HG03378 (cell line): Measurements from ENCODE around the gene RCE1.

Source experiments
- ATAC-seq: cut with Tn5 transposase; IDR thresholded peaks from one replicate; pipeline ENCODE4 v1.9.1; 2021; ENCODE audit warnings: mild to moderate bottlenecking, moderate library complexity; ENCODE audit not compliant: unreplicated experiment

Gene RCE1

DNA sequence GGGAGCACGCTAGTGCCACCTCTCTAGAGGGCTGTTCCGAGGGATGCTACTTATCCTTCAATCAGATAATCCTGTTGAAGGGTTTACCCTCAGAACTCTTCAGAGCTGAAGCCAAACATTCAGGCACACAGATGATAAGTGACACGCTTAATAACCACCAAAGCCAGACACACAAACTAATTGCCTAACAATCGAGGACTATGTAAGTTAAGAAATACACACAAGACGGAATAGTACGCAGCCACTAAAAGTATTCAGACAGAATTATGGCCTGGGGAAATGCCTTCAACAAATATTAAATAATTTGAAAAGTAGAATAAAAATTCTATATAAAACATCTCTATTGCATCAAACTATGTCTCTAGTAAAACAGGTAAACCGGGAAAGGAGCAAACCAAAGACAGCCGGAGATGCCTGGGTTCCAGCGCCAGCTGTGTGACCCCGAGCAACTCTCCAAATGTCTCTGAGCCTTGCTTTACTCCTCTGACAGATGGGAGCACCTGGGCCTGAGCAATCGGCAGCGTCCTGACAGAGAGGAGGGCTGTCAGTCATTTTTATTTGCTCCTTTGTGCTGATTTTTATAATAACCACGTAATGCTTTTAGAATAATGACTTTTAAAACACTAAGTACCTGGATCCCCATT lies 25.0 kb downstream of the RCE1 start:
- ATAC-seq, result no peak

DNA sequence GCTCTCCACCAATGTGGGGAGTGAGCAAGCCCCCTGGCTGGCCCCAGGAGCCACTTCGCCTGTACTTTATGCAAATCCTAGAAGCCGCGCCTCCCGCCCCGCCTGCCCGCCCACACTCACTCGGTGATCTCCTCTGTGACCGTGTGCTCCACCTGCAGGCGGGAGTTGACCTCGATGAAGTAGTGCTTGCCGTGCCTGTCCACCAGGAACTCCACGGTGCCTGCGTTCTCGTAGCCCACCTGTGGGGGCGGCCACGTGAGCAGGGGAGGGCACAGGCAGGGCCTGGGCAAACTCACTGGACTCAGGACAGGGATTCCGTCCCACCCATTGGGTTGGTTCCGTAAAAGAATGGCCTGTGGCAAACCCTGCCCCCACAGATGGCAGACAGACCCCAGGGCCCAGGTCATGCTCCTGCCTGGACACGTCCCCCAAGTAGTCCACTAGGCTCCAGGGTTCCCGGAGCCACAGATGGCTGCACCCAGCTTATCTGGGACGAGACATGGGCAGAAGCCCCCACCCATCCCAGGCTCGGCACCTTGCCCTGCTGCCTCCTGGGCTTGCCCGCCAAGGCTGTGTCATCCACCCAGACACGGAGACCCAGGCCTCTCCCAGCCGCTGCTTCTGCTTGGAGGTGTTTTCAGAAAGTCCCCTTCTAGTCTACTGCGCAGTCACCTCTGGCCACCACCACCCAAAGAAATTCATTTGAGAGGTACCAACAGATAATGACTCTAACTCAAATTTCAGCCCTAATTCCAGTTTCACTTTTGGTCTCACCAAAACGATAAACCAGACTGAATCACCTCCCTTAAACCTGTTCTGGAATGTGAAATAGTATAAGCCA lies 25.7 kb downstream of the RCE1 start:
- no peak for ATAC-seq

DNA sequence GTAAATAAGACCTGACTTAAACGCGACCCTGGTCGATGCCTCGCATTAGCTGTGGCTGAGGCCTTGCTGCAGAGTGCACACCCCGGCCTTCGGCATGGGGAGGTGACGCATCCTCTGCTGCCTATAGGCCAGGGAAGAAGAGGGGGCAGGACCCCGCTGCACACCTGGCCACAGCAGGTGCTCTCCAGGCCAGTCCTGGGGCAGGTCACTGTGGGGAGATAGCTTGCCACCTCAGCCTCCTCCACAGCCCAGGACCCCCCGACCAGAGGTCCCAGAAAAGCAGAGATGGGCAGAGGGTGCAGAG lies 26.3 kb downstream of the RCE1 start:
- ATAC-seq, result no peak

DNA sequence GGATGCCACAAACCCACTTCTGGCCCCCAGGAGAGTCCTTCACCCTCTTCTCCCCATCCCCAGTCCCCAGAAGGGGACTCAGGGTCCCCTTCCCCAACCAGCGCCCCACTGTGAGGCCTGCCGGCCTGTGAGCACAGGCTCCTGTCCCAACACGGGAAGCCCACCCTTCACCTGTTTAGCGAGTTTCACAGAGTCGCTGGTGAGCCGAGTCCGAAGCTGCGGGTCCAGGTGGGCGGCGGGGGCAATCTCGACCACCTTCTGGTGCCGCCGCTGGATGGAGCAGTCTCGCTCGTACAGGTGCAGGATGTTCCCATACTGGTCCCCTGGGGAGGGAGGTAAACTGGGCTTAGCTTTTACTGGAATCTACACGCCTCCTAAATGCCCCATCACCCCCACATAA lies 26.9 kb downstream of the RCE1 start:
- no peak for ATAC-seq

DNA sequence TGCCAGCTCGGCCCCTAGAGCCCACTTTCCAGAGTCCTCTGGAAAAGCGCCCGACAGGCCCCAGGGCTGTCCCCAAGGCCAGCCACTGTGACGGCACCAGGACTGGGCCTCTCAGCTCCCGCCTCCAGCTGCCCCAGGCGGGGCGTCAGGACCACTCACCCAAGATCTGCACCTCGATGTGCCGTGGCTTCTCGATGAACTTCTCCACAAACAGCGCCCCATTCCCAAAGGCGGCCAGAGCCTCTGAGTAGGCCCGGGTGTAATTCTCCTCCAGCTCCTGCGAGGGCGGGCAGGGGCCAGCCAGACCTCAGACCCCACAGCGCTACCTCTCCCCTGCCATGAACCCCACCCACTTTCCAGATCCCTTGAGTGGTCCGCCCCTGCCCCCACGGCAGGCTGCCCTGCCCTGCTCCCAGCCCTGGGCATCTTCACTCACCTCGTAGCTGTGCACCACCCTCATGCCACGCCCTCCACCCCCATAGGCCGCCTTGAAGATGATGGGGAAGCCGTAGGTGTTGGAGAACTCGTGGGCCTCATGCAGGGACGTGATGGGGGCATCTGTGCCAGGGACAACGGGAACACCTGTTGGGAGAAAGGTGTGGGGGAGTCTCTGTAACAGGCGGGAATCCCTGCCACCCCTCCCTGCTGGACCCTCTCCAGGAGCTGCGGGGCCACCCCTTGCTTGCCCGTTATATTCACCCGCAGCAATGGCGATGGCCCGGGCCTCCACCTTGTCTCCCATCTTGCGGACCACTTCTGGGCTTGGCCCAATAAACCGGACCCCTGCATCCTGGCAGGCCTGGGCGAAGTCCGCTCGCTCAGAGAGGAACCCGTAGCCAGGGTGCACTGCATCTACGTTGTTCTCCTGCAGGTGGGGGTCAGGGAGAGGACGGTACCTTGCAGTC lies 27.6 kb downstream of the RCE1 start:
- no peak for ATAC-seq

DNA sequence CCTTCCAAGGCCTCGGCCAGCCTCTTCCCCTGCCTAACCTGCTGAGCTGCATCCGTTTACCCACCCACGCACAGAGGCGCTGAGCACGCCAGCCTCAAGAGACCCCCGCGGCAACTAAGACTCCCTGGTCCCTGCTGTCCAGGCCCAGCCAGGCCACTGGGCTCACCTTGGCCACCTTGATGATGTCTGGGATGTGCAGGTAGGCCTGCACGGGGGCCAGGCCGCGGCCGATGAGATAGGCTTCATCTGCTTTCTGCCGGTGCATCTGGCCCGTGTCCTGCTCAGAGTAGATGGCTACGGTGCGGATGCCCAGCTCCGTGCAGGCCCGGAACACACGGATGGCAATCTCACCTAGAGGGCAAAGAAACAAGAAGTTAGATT lies 28.3 kb downstream of the RCE1 start:
- no peak for ATAC-seq

DNA sequence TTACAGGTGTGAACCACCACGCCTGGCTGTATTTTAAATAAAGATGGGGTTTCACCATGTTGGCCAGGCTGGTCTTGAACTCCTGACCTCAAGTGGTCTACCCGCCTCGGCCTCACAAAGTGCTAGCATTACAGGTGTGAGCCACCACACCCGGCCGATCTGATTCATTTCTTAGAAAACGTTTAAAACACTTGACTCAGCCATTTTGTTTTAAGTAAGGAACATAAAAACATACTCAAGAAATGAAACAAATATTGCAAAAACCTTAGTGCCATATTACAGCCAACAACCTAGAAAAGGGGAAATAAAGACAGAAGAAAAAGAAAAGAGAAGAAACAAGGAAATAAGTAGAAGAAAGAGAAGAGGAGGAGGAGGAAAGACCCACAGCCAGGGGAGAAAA lies 31.0 kb downstream of the RCE1 start:
- ATAC-seq, result no peak

DNA sequence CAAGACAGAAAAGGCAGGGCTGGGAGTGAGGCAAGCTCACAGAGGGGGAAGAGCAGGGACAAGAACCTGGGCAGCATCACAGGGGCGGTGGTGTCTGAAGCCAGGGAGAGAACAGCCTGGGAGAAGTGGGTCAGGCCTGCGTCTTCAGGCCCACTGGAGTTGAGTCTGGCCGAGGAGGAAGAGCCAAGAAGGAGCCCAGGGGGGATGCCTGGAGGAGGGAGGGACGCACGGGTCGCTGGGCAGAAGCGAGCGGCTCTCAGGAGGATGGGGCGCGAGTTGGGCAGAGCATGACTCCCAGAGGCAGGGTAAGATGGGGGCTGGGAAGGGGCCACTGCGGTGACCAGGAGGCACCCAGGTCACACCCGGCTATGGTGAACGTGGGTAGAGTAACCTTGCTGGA lies 32.1 kb downstream of the RCE1 start:
- no peak for ATAC-seq

DNA sequence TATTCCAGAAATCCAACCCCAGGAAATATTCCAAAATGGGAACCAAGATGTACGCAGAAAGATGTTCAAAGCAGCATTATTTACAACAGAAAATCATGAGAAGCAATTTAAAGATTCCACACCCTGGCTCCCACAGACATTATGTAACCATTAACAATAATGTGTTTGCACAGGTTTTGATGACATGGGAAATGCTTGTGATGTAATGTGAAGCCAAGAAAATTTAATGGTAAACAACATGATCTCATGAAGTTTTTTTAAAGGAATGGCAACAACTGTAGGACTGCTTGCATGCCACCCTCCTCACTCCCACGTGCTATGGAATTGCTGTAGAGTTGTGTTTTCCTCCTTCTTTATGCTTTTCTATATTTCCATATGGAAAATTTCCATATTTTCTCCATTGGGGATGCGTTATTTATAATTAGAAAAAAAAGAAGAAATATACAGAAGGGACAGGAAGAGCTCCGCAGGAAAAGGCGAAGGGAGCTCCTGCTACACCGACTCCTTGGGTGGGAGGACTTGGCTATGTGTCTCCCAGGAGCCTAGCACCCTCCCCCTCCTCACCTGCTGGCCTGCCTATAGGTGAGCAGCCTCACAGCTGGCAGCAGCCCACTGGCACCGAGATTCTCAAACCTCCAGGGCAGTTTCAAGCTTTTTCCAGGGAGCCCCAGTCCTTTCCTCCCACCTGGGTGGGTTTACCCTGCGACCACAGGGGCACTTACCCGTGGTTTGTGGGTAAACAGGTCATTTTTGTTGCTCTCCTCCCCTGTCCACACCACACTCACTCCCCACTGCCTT lies 34.5 kb downstream of the RCE1 start:
- no peak for ATAC-seq

DNA sequence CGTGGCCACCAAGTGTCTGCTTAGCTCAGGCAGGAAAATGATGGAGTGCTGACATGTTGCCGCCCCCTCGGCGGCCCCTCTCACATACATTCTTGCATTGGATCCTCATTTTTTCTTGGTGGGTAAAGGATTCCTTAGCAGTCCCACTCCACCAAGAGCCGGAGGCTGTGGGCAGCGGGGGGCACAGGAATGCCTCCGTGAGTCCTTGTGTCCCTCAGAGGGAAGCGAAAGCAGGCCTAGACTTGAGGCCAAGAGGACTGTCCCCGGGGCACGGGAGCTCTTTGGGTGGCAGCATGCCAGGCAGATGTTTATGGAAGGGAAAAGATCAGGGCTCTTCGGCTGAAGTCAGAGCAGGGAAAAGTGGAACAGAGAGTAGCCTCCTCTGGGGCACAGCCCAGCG lies 35.2 kb downstream of the RCE1 start:
- ATAC-seq, result no peak

DNA sequence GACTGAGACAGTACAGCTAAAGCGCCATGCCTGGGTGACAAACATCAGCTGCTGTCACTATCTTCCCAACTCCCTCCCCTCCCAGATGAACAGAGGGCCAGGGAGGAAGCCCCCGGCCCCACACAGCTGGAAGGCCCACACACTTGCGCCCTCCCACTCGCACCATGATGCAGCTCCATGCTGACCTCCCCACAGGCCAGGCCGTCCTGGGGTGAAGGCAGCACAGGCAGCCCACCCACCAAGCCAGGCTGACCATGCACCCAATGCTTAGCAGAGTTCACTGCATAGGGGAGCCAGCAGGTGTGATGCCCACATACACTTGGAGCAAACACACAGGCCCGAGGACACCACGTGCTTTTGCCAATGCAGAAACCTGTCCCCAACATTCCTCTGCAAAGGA lies 35.8 kb downstream of the RCE1 start:
- ATAC-seq, result no peak

DNA sequence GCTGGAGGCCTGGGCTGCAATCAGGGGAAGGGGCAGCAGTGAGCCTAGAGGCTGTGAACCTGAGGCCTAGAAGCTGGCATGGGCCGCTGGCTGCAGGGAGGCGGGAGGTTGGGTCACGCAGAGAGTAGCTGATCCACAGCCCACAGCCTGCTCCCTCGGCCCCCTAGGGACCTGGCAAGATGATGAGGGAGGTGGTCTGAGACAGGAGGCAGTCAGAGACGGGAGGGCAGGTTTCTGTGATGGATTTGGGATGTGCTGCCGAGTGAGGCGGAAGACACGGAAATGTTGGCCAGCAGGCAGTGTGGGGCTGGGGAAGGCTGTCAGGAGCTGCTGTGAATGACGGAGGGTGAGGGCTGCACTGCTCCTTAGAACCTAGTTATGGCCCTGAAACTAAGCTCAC lies 36.3 kb downstream of the RCE1 start:
- ATAC-seq, result no peak

DNA sequence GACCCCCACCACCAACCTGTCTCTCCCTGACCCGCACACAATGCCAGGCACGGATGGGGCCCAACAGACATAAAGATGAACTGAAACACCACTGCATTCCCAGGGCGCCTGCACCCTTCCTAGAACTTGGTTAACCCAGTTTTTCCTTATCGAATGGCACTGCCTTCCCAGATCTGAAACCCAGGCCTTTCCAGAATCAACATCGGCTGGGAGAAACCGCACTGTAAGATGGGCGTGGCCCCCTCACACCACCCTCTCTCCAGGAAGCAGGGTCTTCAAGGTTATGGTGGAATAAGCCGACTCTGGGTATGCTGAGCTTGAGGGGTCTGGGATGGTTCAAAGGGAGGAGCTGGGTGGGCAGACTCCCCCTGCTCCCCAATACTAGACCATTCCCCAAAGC lies 36.8 kb downstream of the RCE1 start:
- ATAC-seq, result no peak

DNA sequence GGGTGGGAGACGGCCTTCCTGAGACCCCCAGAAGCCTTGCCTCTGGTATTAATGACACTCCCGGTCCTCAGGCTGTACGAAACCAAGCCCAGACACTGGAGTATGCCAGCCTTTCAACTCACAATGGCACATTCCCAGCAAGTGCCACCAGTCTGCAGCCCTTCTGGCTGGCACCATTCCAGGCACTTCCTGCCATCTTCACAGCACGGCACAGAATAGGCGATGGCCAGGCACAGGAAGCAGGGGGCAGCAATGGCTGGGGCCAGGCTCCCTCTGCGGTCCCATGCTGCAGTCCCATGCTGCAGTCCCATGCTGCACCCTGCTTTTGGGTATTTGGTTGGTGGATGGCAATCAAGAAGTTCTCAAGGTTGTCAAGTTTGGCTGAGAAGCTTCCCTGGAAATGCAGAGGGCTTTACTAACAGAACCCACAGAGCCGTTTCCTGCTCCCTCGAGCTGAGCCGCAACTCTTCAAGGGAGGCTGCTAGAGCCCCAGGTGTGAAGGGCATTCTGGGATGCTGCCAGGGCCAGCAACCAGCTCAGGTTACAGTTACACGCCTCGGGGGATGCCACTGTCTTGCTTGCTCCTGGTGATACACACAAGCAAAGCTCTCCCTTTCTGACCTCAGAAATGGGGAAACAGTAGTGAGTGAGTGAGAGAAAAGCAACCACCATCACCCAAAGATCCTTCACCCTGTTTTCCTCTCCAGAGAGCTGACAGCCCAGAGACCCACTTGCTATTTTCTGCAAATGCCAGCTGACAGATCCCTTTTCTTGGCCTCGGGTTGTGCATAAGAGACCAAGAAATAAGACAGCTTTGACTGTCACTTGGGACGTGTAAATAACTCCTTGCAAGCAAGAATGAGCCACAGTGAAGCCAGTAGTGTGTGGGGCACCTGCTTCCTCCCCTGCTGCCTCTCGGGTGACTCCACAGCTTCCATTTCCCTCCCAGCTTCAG lies 37.5 kb downstream of the RCE1 start:
- no peak for ATAC-seq

DNA sequence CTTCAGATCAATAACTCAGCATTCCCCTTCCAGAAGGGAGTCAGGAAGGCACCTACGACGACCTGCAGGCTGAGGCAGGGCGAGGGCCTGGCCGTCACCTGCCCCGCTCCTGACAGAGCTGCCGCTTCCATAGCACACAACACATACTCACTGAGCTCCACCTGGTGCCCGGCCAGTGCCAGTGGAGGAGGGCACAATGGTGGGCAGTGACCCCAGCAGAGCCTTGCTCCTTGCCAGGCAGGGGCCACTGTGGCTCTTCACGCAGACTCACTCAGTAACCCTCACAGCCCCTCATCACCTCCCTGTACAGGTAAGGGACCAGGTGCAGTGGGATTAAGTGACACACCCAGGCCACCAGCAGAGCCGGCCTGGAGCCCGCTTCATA lies 38.2 kb downstream of the RCE1 start:
- ATAC-seq, result no peak

DNA sequence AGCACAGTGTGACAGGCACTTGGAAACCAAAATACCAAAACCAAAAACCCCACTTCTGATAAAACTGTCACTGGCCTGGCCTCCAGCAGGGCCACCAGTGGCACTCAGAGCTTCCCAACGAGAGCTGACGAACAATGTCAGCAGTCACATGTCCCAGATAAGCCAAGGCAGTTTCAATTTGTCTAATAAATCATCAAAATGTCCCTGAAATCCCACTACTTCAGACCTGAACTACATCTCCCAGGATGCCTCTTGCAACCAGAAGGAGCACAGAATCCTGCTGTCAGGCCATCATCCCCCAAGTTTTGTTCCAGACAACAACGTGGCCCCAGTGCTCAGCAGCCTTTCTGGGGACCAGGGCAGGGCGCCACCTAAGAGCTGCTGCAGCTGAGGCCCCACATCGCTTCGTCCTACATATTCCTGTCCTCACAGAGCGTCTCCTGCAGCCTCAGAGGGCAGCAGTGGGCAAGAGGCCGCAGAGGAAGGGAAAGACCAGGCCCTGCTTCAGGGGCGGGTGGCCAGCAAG lies 38.7 kb downstream of the RCE1 start:
- ATAC-seq, result no peak

DNA sequence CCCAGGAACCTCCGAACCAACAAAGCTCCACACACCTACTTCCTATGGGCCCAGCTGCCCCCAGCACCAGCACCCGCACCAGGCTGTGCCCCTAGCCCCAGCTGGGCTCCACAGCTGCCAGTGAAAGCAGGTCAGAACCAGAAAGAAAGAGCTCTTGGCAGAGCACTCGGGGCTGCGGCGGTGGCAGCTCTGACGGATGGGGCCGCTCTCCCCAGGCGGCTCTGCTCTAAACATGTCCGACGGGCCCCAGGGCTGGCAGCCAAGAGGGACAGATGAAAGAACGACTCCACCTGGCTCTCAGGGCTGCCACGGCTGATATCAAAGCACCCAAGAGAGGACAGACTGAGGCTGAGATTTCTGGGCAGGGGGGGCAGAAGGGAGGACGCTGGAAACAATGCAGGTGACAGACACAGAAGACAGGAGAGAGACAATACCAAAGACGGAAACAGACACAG lies 39.3 kb downstream of the RCE1 start:
- no peak for ATAC-seq

DNA sequence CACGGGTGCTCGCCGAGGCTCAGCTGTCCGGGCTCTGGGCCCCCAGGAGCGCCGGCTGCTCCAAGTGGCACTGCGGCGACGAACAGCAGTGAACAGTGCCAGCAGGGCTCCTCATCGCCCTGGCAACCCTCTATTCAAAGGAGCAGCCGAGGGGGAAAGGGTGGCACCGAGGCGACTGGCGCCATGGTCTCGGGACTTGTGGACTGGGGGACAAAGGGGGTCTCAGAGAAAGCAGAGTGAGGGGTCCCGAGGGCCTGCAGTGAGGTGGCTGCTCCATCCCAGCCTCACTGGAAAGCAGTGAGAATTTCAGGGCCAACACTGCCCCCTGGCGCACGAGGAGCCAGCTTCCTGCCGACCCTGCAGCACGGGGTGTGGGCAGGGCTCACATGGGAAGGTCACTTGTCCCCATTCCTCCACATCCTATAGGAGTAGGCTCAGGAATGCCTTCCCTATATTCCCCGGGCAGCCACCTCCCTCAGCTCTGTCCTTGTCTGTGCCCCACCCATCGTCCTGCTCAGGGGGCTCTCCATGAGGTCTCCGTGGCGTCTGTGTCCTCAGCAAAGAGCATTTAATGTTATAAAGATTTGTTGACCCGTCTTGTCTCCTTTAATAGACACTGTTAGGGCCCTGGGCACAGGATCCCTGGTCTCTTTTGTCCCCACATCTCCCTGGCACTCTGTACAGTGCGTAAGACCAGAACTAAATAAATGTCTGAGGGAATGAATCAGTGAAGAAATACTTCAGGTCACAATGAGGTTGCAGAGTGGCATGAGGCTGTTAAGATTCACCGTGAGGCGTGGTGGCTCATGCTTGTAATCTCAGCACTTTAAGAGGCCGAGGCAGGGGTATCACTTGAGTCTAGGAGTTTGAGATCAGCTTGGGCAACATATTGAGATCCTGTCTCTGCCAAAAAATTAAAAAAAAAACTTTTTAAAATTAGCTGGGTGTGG lies 40.0 kb downstream of the RCE1 start:
- no peak for ATAC-seq

DNA sequence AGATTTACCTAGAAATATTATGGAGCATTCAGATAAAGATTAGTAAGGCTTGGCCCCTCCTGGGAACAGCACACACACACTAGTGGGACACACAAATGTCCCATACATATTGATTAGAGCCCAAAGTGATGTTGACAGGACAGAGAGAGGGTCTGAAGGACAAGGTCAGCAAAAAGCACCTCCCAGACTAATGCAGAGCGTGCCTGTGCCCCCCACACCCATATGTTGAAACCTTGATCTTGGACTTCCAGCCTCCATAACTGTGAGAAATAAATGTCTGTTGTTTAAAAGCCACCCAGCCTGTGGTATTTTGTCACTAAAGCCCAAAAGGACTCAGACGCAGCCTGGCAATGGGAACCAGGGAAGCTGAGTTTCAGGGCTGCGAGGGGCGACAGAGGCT lies 41.2 kb downstream of the RCE1 start:
- ATAC-seq, result no peak
